Kidney epithelial cell (primary cell): Measurements from ENCODE around the gene CD19. TPM values are rescaled to one million over a fixed set of nuclear protein-coding genes. Genes with fewer than 3 reads are reported as not detected.
"Not testable (repeated sequence)": the region's sequence is repeated elsewhere in the genome, so short reads cannot be mapped to it uniquely, and the experiment has no call there.

Experiments
- DNase-seq: peaks from one replicate; pipeline ENCODE4 v3.0.0-alpha.2; 2010; ENCODE audit warnings: low read depth
- H3K27me3 ChIP-seq: 2 replicates; pipeline ENCODE4 v1.6.0; 2011; ENCODE audit warnings: low read length; ENCODE audit not compliant: control insufficient read depth, insufficient read depth
- H3K36me3 ChIP-seq: 2 replicates; pipeline ENCODE4 v1.5.1; 2011; ENCODE audit warnings: low read length; ENCODE audit not compliant: control insufficient read depth, insufficient read depth
- H3K4me3 ChIP-seq: 2 replicates; pipeline ENCODE4 v1.5.1; 2011; ENCODE audit warnings: low read depth, mild to moderate bottlenecking, control low read depth, low read length
- CTCF ChIP-seq: IDR thresholded peaks from 2 replicates; pipeline ENCODE4 v1.5.1; 2011; ENCODE audit warnings: mild to moderate bottlenecking, moderate library complexity, low read length, control low read depth, inconsistent platforms; ENCODE audit not compliant: insufficient read depth, poor library complexity, severe bottlenecking
- total RNA-seq: library from RNA; depleted of rRNA; stranded (reverse); fragments of >200 nt; gene quantifications from 2 replicates; pipeline ENCODE4 v1.2.3, GENCODE V29; 2015

Gene CD19
- 0.14 TPM in 1 of 2 replicates, not detected in the other for total RNA-seq

- H3K27me3 ChIP-seq = no peaks in the 10 kb centered on the region
- H3K36me3 ChIP-seq = no peaks in the 10 kb centered on the region
- DNase-seq = no peak
- TF ChIP-seq CTCF = no peak
- no peak within 1 kb of the TSS for H3K4me3 ChIP-seq
These were observed at the start of gene CD19 for GRCh38 chr16:28931801-28932225. CD19 (plus strand) TSS chr16:28931971; CDS start chr16:28932001, 30 bp downstream.

- DNase-seq = no peak
- Histone ChIP-seq H3K27me3 (peaks cover 32% of the 10 kb centered on the region), H3K36me3 (no peaks in the 10 kb centered on the region), H3K4me3 (no peak overlapping the region)
- no peak for TF ChIP-seq CTCF
These were observed 49.1 kb upstream of the CD19 start for GRCh38 chr16:28882551-28883160.

DNA sequence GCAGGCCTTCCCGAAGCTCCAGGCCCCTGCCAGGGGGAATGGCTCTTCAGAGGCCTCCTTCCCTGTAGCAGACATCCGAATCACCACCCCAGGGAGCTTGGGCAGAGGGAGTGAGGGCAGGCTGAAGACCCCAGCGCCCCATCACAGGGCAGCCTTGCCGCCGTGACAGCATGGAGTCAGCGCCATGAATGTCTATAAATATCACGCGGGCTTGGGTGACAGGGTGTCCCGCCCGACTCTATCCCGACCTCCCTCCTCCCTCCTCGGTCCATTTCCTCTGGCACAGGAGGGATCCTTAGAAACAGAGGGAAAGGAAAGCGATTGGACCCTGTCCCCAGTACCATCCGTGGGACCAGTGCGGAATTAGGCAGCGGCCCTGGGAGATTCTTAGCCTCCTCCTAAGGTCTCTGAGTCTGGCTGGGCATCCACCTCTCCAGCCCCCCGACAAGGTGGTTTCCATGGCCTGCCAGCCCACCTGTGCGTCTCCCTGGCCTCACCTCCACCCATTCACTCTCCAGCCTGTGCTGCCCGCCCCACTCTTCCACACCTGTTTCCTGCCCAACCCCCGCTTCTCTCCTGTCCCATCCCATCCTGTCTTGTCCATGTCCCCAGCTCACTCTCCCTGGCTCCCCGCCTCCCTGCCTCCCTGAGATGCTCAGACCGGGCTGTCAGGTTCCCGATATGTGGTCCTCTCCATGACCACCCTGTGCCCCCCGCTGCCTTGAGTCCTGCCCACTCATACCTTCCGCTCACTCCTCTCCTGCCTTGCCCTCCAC is 48.4 kb upstream of the CD19 start:
- DNase-seq = no peak
- TF ChIP-seq CTCF = no peak
- Histone ChIP-seq H3K4me3 (no peak overlapping the region), H3K27me3 (peaks cover 32% of the 10 kb centered on the region), H3K36me3 (no peaks in the 10 kb centered on the region)

DNA sequence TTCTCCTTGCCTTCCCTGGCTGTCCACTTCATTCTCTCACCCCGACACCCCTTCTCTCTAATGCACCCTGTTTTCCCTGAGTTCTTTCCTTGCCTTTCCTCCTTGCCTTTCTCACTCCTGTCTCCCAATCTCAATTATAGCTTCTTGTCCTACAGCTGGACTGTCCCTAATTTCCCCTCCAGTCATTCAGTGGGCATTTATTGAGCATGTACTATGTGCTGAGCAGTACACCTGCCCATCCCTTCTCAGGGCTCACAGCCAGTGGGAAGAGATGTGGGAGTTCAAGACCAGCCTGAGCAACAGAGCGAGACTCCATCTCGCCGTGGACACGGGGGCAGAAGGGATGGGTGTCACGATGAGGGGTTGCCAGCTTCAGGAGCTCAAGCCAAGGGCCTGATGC is 47.7 kb upstream of the CD19 start:
- no peak for DNase-seq
- no peak for TF ChIP-seq CTCF
- Histone ChIP-seq H3K36me3 (no peaks in the 10 kb centered on the region), H3K27me3 (peaks cover 32% of the 10 kb centered on the region), H3K4me3 (no peak overlapping the region)

- DNase-seq = no peak
- Histone ChIP-seq H3K4me3 (no peak overlapping the region), H3K36me3 (no peaks in the 10 kb centered on the region), H3K27me3 (peaks cover 18% of the 10 kb centered on the region)
- no peak for TF ChIP-seq CTCF
These were observed 44.8 kb upstream of the CD19 start for GRCh38 chr16:28886945-28887344.

- not testable (repeated sequence) for DNase-seq
These were observed 41.4 kb upstream of the CD19 start for GRCh38 chr16:28890355-28890754.

More at GRCh38 chr16:28890355-28890754, 41.4 kb upstream of the CD19 start:
- H3K27me3 ChIP-seq, H3K36me3 ChIP-seq, H3K4me3 ChIP-seq: not testable (repeated sequence)
